A204.1 (cell line): ENCODE measurements around the gene CBX2.

Experiments used
- FAIRE-seq: peaks from 2 replicates; lab custom pipeline; 2012; peaks lifted over from hg19 to GRCh38; lab: Jason Lieb, UNC

Gene CBX2

DNA sequence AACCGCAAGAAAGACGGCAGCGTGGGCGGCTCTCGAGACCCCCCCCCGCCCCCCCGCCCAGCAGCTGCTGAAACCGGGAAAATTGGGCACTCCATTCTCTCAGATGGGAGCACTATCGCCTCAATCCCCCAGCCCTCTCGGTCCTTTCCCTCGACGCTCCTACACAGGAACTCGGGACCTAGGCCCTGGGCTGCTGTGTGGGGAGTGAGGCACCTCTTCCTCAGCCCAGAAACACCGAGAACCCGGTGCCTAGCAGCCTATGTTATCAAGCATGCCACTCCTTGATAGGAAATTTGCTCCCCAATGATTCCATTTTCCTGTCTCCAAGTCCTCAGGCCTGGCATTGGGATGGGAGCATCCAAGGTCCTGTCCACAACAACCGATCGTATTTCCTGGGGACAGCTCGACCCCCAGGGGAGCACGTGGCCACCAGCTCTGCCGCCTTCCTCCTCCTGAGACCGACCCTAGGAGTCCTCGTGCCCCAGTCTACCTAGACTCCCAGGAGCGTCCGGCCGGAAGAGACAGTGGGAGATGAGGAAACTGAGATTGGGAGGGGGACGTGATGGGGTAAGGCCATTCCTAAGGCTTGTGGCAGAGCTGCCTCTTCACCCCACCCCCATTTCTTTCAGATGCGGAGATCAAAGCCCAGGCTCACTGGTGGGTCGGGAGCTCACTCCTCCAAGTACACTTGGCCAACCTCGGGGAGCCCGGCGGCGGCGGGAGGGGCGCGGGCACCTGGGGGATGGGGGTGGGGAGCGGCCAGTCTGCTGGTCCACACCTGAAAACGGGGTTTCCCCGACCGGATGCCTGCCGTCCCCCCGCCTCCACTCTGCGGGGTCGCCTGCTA lies 36.4 kb downstream of the CBX2 start:
- FAIRE-seq: no peak

DNA sequence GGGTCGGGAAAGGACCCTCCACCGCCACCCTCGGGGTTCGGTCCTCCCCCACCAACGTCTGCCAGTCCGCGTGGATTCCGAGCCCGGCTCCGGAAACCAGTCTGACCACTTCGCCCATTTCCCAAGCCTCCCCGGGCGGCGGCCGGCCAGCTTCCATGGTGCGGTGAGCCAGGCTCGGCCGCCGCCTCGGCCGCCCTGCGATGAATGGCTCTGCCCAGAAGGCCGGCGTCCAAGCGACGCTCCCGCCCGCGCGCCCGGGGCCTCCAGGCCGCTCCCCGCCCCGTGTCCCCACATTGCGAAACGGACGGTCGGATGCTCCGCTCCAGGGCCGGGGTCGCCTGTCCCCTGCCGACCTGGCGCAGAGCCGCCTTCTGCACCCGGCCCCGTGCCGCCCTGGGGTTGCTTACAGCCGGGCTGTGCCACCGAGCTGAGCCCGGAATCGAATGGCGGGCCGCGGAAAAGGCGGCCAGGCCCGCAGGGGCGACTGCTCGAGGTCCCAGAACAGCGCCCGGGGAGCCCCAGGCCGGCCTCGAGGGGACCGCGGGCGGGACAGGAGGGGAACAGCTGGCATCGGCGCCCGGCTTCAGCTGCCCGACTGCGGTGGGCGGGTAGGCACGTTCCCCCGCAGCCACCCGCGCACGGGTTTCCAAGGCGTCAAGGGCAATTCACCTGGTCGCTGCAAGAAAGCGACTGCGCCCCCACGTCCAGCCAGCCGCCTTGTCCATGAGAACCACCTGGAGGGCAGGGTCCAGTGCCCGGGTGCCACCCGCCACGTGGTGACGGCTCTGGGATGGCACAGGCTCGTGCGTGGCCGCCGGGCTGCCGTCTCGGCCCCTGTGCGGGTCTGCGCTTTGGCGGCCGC lies 37.3 kb downstream of the CBX2 start:
- FAIRE-seq: no peak

DNA sequence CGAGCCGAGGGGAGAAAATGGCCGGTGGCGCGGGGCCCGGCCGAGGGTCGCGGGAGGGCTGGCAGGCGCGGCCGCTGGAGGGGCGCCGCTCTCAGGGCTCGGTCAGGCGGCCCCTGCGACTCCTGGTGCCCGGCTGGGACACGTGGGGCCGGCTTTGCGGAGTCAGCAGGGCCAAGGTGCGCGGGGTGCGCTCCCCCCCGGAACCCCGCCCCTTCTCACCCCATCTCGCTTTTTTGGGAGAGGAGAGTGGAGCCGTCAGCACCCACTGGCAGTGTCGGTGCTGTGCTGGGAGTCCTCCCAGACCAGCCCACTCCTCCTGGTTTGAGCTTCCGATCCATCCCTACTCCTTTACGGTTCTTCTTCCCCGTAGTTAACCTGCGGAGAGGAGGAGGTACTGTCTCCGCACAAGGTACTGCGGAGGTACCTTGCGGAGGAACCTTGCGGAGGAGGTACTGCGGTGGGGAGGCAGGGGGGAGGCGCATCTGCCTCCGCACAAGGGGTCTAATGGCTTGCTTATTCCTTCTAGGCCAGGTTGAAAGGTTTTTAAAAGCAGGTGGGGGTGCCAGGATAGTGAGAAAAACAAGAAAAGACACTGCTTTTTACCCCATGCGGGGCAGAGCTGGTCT lies 38.0 kb downstream of the CBX2 start:
- FAIRE-seq: no peak

DNA sequence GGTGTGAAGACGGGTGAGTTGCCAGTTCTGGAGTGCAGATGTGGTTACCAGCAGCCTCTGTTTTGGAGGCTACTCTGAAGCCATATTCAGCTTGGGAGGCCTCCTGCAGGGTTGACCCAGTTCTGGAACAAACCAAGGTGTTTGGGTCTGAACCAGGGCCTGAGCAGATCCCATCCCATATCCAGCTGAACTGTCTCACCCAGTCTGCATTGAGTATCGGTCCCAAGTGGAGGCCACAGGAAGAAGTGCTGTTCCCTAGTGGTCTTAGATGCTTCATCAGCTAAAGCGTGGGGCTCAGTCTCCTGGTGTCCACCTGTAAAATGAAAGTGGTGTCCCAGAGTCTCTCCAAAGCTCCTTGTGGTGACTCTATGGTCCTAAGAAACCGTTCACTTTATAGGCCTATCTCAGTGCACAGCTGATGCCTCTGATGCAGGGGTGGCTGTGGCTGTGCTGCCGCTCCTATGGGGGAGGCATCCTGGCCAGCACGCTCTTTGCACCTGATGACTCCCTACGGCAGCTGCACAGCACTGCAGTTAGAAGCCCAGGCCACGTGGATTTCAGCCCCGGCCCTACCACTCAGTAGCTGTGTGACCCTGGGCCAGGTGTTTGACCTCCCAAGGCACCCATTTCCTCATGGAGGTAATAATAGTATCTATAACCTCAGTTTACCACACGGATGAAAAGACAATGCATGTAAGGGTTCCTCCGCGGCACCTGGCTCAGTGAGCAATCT lies 40.2 kb downstream of the CBX2 start:
- FAIRE-seq: no peak

DNA sequence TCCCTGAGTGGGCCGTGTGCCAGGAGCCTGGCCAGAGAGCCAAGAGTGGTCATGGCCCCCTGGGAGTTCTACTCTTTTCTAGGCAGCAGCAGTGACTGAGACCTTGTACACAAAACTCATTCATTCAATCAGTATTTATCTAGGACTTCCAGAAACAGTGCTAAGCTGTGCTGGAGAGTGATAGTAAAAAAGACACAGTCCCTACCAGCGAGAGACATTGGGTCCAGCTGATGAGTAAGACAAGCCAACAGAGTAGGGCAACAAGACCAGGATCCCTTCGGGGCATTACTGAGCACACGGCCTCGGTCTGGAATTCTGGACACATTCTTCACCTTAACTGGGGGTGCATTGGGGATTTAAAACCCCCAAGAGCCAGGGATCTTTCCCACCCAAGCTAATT lies 41.1 kb downstream of the CBX2 start:
- FAIRE-seq: no peak

DNA sequence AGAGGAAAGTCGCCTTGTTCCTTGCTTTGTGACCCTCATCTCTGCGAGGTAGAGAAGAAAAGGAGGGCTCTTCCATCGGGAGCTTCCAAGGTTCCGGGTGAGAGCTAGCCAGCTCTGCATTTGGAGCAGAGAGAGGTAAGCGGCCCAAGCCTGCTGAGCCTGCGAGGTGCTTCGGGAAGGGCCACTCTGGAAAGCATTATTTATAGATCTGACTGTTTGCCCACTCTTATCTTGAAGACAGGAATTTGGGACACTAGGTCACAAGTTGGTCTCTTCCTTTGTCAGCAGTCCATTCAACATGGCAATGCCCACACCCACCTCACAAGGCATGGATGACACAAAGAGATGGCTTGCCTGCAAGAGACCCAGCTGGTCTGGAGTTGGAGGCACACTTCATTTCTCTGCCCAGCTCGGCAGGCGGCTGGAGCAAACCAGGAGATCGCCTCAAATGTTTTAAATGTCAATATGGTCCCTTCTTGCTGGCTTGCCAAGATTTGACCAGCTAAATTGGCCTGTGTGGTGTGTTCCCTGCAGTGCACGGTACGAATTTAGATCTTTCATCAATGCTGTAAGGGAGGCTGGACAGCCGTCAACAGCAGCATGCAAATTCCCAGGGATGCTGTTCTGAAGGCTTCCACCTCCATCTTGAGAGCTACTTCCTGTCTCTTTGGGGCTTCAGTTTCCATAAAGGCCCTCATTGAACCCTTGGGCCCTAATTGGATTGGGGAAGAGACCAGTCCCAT lies 41.8 kb downstream of the CBX2 start:
- FAIRE-seq: no peak

DNA sequence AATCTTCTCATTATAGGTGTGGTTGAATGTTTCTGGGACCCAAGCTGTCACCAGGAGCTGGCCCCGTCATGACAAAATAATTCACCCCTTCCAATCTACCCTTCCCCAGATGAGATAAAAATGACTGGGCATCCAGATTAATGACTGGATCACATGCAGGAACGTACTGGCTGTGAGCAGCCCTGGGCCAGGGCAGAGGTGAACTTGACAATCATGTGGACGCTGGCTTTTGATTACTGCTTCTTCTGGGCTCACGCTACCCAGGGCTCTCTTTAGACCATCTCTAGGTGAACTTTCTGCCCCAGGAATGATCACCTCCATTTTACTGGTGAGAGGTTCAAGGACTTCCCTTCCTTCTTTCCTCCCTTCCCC lies 43.0 kb downstream of the CBX2 start:
- no peak for FAIRE-seq

DNA sequence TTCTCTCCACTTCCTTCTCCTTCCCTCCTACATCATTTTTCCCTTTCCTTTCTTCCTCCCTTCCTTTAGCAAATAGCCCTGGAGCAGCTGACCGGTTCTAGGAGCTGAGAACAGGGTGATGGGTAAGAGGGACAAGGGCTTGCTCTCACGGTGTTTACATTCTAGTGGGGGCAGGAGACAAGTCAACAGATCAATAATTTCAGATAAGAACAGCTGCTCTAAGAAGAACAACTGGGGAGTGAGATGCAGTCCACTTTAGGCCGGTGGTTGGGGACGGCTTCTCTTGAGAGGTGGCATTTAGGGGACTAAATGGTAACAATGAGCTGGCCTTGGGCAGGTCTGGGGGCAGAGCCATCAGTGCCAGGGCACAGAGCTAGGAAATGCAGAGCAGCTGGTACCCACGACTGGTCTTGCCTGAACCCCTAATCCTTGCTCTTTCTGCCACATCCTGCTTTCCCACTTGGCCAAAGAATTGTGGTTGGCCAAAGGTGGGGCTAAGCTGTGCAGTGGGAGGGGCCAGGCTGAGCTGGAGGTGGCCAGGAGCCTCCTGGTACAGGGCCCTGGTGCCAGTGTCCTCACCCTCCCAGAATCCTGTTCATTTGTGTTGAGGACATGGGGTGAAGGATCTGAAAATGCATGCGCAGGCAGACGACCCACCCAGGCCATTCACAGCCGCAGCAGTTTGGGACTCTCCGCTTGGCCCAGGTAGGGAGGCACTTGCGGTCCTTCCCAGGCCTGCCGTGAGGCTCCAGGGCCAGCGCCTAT lies 43.6 kb downstream of the CBX2 start:
- FAIRE-seq: no peak

DNA sequence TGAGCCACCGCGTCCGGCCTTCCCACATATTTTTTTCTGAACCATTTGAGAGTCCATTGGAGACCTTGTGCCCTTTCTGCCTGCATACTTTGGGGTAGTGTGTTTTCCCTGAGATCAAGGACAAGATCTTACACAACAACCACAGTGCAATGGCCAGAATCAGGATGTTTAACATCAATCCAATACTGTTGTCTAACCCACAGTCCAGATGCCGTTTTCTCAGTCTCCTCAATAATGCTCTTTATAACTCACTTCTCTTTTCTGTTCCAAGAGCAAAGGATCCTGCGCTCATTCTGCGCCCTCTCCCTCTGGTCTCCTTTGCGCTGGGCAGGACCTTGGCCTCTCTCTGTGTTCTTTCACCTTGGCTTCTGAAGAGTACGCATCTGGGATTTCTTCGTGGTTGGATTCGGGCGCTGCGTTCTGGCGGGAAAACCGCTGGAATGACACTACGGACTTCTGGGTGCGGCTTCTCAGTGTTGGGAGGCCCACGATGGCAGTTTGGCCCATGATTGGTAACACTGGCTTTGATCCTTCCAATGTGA lies 44.7 kb downstream of the CBX2 start:
- FAIRE-seq: no peak

DNA sequence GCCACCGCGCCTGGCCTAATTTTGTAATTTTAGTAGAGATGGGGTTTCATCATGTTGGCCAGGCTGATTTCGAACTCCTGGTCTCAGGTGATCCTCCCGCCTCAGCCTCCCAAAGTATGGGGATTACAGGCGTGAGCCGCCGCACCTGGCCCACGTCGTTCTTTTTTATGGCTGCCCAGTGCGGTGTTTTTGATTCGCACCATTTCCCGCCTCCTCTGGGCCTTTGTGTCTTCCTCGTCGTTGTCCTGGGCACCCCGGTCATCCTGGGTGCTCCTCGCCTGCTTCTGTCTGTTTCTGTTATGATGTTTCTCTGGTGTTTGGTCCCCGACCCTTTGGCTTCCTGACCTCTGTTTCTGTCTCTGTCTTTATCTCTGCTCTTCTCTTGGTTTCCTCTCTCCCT lies 46.3 kb downstream of the CBX2 start:
- FAIRE-seq: no peak

DNA sequence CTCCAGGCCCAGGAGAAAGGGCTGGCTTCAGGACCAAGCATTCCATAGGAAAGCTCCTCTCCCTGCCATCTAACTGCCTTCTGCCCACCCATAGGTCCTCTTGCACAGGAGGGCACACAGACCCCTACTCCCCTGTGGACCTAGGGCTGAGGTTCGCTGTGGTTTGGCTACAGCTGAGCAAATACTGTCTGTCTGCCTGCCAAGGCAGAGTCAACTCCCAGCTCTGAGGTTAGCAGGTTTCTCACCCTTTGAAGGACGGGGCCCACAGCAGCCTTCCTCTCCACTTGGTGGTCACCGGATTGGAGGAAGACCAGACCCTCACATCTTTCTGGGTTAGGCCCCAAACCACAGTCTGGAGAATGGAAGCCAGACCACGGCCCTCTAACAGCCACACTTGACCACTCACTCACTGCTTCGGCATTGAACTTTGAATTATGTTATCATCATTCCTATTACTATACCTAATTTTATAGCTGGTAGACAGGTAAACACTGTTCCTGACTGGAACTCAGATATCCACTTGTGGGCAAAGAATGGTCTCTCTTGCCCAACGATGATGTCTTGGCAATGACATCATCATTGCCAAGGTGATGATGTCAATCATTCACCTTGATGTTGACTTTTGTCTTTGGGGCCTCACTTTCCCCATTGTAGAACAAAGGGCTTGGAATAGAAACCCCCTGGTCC lies 47.1 kb downstream of the CBX2 start:
- no peak for FAIRE-seq

DNA sequence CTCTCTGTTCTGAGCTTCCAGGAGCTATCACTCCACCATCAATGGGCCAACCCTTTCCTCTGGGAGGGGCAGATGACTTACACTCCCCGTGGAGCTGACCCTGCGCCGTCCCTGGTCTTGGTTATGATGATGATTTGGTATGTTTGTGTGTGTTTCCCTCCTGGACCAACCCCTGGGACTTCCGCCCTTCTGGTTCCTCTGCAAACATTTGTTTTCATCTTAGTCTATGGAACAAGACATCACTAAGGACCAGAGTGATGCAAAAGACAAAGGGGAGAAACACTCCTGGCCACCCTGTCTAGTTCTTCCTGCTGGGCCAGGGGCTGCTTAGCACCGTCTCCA lies 47.6 kb downstream of the CBX2 start:
- no peak for FAIRE-seq

DNA sequence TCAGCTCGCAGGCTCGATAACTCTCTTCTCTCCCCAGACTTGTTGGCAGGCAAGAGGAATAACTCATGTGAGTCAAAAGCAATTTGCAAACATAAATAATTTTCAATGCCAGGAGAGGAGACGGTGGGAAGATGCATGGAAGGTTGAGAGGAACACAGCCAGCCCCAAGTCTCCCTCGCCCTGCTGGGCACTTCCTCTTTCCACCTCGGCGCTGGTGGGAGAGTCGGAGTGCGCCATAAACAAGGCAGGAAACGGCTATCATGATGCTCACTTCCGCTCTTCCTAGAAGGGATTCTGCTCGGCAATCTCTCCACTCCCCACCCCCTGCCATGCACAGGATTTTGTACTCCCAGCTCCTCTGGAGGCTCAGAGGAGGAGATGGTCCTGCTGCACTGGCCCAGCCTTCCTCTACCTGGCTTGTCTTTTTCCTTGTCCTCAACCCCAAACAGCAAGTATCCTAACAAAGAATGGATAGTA lies 48.3 kb downstream of the CBX2 start:
- no peak for FAIRE-seq

DNA sequence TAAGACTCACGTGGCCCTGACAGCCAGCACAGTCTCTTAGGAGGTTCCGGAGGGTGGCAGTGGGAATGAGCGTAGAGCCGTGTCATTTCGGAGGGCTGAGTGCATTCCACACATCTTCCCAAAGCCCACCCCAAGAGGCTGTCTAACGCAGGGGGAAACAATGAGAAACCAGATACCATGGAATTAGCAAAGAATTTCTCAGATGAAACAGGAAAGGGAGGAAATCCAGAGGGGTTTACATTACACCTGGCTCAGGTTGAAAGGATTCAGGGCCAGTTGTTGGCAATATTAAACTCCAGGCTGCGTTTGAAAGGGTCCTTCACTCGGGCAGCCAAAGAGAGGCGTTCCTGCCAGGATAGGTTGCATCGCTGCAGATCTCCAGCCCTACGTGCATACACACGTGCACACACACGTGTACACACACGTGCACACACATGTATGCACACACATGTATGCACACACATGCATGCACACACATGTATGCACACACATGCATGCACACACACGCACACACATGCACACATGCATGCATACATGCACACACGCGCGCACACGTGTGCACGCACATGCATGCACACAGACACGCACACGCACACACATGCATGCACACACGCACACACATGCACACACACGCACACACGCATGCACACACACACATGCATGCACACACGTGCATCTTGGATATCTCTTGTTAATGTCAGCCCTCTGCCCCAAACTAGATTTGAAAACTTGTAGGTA lies 49.1 kb downstream of the CBX2 start:
- no peak for FAIRE-seq

DNA sequence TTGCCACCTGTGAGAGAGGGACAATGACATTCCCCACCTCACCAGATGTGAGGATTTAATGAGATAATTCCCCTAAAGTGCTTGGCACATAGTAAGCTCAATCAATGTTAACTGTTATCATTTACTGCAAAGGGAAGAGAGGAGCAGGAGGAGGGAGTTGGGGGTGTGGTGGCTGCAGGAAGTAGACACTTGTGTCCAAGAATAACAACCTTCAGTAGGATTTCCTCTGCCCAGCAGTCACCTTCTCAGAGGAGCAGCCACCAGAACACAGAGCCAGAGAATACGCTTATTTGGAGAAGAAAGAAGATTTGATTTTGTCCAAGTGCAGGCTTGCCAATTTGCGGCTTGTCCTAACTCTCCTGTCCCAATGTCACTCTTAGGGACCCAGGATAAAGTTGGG lies 51.1 kb downstream of the CBX2 start:
- FAIRE-seq: no peak

DNA sequence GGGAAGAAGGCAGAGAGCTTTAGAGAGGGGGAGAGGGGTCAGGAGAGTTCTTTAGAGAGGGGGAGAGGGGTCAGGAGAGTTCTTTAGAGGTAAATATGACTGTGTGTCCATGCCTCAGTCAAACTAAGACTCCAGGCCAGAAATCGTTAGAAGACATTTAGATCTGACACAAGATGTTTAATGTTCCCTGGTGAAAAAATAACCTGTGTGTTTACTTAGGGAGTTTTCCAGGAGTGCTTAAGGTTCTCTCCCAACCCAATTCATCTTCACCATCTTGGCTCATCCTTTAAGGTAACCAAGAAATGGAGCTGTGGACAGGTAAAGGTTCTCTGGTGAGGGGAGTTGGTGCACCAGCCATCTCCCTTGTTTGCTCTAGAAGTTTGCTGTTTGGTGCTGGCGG lies 51.5 kb downstream of the CBX2 start:
- no peak for FAIRE-seq

DNA sequence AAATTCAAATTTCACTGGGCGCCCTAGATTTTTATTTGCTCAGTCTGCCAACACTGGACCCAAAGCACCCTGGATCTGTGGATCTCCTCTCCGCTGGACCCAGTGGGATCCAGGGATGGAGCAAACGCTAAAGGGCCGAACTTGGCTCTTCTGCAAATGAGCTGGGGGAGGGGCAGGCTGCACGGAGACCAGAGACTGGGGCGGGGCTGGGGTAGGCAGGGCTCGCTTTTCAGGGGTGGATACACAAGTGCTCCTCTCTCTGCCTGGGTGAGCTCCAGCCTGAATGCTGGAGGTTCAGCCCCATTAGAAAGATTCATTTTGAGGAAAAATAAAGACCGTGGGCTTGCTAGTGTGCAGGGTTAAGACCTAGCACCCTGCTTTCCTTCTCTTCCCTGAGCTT lies 52.4 kb downstream of the CBX2 start:
- no peak for FAIRE-seq

DNA sequence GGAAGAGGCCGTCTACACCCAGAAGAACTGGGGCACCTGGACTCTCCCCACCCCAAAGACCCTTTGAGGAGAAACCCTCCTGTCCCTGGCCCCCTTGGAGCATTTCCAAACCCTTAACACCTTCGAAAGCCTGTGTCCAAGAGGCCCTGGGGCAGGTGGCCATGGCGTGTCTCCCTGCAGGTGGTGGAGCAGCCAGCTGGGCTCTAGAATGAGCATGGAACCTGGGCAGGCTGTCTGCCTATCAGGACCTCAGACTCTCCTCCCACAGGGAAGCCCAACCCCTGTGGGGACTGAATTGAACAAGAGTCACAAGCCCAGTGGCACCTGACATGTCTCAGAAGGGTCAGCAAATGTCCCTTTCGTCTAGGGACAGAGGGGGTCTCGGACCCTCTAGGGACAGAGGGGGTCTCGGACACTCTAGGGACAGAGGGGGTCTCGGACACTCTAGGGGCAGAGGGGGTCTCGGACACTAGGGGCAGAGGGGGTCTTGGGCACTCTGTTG lies 52.9 kb downstream of the CBX2 start:
- FAIRE-seq: no peak
